Endothelial cell of umbilical vein (primary cell): Measurements from ENCODE around the gene PLXNB3. TPM values are rescaled to one million over a fixed set of nuclear protein-coding genes. Genes with fewer than 3 reads are reported as not detected.

ENCODE experiments used
- BruUV-seq: library from RNA; stranded (reverse); fragments of 400-500 nt; replicated peaks from 2 replicates; lab custom pipeline; 2021; lab: Mats Ljungman, UMichigan
- CTCF ChIA-PET: fragments of 300-600, 350-600 bp; sonication (Branson Sonifier 250); formaldehyde crosslinking; loops from one replicate; lab custom pipeline; 2021; ENCODE audit warnings: antibody characterized with exemption, inconsistent platforms; lab: Charles Lee
- POLR2A ChIA-PET: fragments of 300-600, 350-600 bp; sonication (Branson Sonifier 250); formaldehyde crosslinking; loops from one replicate; lab custom pipeline; 2021; ENCODE audit warnings: antibody characterized with exemption, inconsistent platforms; lab: Charles Lee
- DNase-seq: peaks from one replicate; pipeline ENCODE4 v3.0.0-alpha.2; 2011; ENCODE audit warnings: low read depth, low spot score
- FAIRE-seq: peaks from 2 replicates; lab custom pipeline; 2011; peaks lifted over from hg19 to GRCh38; lab: Jason Lieb, UNC
- H2AFZ ChIP-seq: 2 replicates; pipeline ENCODE4 v1.6.0; 2012; ENCODE audit warnings: low read depth, low read length, control low read depth, inconsistent platforms
- H3K27ac ChIP-seq: 2 replicates; pipeline ENCODE4 v1.5.1; 2011; ENCODE audit warnings: low read depth, mild to moderate bottlenecking, control low read depth, low read length, moderate library complexity; ENCODE audit not compliant: insufficient read depth
- H3K27me3 ChIP-seq, 2 experiments: 2 replicates each; pipeline versions ENCODE4 v1.6.0 to v1.6.1; 2011; ENCODE audit warnings: low read length in 2 of 2, mixed read lengths in 1 of 2; ENCODE audit not compliant: control insufficient read depth in 2 of 2, insufficient read depth in 2 of 2
- H3K36me3 ChIP-seq, 2 experiments: 2 replicates in 1 of 2; 3 replicates in 1 of 2; pipeline ENCODE4 v1.5.1; 2011; ENCODE audit warnings: low read length in 2 of 2, mild to moderate bottlenecking in 1 of 2, moderate library complexity in 1 of 2; ENCODE audit not compliant: control insufficient read depth in 2 of 2, insufficient read depth in 2 of 2; ENCODE audit errors: extremely low read depth in 1 of 2
- H3K4me1 ChIP-seq: 3 replicates; pipeline ENCODE4 v1.5.1; 2011; ENCODE audit warnings: mild to moderate bottlenecking, low read length; ENCODE audit not compliant: control insufficient read depth, insufficient read depth; ENCODE audit errors: extremely low read depth
- H3K4me2 ChIP-seq: 2 replicates; pipeline ENCODE4 v1.6.1; 2011; ENCODE audit warnings: low read length, control low read depth, mixed read lengths; ENCODE audit not compliant: insufficient read depth
- H3K4me3 ChIP-seq, 3 experiments: fragments of 200-600 bp in 1 of 3; sonication (generic), shearing (Covaris generic) in 1 of 3; replicated peaks in 1 of 3; 2 replicates each; pipeline ENCODE4 v1.5.1; 2011 to 2016; ENCODE audit warnings: control low read depth in 3 of 3, low read length in 3 of 3, mild to moderate bottlenecking in 2 of 3, inconsistent platforms in 1 of 3, low read depth in 1 of 3, moderate library complexity in 1 of 3; ENCODE audit not compliant: insufficient read depth in 1 of 3
- H3K79me2 ChIP-seq: 2 replicates; pipeline ENCODE4 v1.6.0; 2012; ENCODE audit warnings: low read length, inconsistent platforms; ENCODE audit not compliant: control insufficient read depth, insufficient read depth
- H3K9ac ChIP-seq: replicated peaks from 2 replicates; pipeline ENCODE3; 2011; ENCODE audit warnings: low read length, control low read depth; ENCODE audit not compliant: insufficient read depth; ENCODE audit errors: extremely low read depth
- H3K9me1 ChIP-seq: replicated peaks from 3 replicates; pipeline ENCODE4 v1.6.0; 2011; ENCODE audit warnings: mild to moderate bottlenecking, low read length; ENCODE audit not compliant: control insufficient read depth, insufficient read depth; ENCODE audit errors: extremely low read depth
- H3K9me3 ChIP-seq: replicated peaks from 2 replicates; pipeline ENCODE4 v1.5.1; 2012; ENCODE audit warnings: low read length, inconsistent platforms; ENCODE audit not compliant: control insufficient read depth, insufficient read depth
- H4K20me1 ChIP-seq: replicated peaks from 2 replicates; pipeline ENCODE3; 2011; ENCODE audit warnings: mild to moderate bottlenecking, low read length; ENCODE audit not compliant: control insufficient read depth, insufficient read depth; ENCODE audit errors: extremely low read depth
- EZH2 ChIP-seq: IDR thresholded peaks from 2 replicates; pipeline ENCODE4 v1.6.1; 2012; ENCODE audit warnings: borderline replicate concordance, low read depth, mild to moderate bottlenecking, moderate library complexity, low read length, inconsistent platforms; ENCODE audit not compliant: severe bottlenecking
- FOS ChIP-seq: IDR thresholded peaks from 2 replicates; pipeline ENCODE4 v1.6.1; 2011; ENCODE audit warnings: mild to moderate bottlenecking, low read length, moderate library complexity, borderline replicate concordance; ENCODE audit not compliant: insufficient read depth
- GATA2 ChIP-seq: IDR thresholded peaks from 2 replicates; pipeline ENCODE4 v1.7.0; 2011; ENCODE audit warnings: low read depth, mild to moderate bottlenecking, moderate library complexity, mixed read lengths, low read length; ENCODE audit not compliant: insufficient read length, insufficient read depth
- JUN ChIP-seq: IDR thresholded peaks from 2 replicates; pipeline ENCODE4 v1.6.1; 2011; ENCODE audit warnings: borderline replicate concordance, low read depth; ENCODE audit not compliant: insufficient read length, insufficient read depth
- MAX ChIP-seq: IDR thresholded peaks from 2 replicates; pipeline ENCODE4 v1.6.1; 2011; ENCODE audit not compliant: insufficient read depth, insufficient read length
- MYC ChIP-seq: IDR thresholded peaks from one replicate; pipeline ENCODE4 v1.6.1; 2011; ENCODE audit warnings: mild to moderate bottlenecking, low read depth, low read length
- POLR2A ChIP-seq: IDR thresholded peaks from 2 replicates; pipeline ENCODE4 v1.6.1; 2012; ENCODE audit warnings: low read depth, mild to moderate bottlenecking, control low read depth, low read length
- POLR2AphosphoS5 ChIP-seq: IDR thresholded peaks from 2 replicates; pipeline ENCODE4 v1.6.1; 2012; ENCODE audit warnings: low read depth, mild to moderate bottlenecking, control low read depth, low read length, moderate library complexity; ENCODE audit not compliant: insufficient read depth
- dilution Hi-C: fragments of 300-500 bp; cut with MboI; formaldehyde crosslinking; loops from one replicate; pipeline ENCODE4 v1.15.0; 2019; ENCODE audit warnings: low sequenced_read_pairs; ENCODE audit not compliant: extremely low pct_ligation_motif_present
- intact Hi-C: fragments of 100-400 bp; cut with micrococcal nuclease; formaldehyde crosslinking; loops from one replicate; pipeline ENCODE4 v1.10.0; 2022
- polyA plus RNA-seq, 4 experiments: library from polyadenylated mRNA; depleted of rRNA in 3 of 4; stranded (reverse) in 3 of 4; unstranded in 1 of 4; fragments of >200 nt; gene quantifications; 2 replicates each; pipeline versions ENCODE4 v1.2.1 to v1.2.3, GENCODE V29; 2011 to 2012; ENCODE audit warnings: missing spikeins in 1 of 4
- total RNA-seq: library from RNA; stranded (reverse); gene quantifications from 2 replicates; pipeline ENCODE4 v1.2.3, GENCODE V29; 2021
- TF ChIP-seq, protein P1 (sequence below), 2 donors: IDR thresholded peaks; 1 replicate in 1 of 2; 2 replicates in 1 of 2; pipeline ENCODE4 v1.5.1; 2011; ENCODE audit warnings: low read length in 2 of 2, mild to moderate bottlenecking in 2 of 2, moderate library complexity in 2 of 2, control low read depth in 1 of 2, inconsistent platforms in 1 of 2, low read depth in 1 of 2; ENCODE audit not compliant: insufficient read depth in 1 of 2; ENCODE audit errors: extremely low read depth in 1 of 2

Gene PLXNB3
- total and polyA plus RNA-seq, 2 donors (not counting 3 experiments of a cell fraction or from before 2014, with no cell fraction given): 19.0 to 31.4 TPM

DNA sequence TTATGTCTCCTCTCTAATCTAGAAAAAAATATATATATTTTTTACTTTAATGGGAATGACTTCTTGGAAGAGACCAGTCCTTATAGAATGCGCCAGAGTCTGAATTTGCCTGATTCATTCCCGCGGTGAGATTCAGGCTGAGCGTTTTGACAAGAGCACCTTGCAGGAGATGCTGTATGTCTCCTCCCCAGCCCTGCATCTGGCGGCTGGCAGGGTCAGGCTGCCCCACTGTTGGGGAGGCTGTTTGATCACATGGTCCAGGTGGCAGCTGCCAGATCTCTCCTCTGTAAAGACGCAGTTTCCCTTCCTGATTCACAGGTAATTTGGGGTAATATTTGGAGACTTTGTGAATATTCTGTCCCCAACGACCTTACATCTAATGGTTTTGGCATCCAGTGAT lies 56.6 kb downstream of the PLXNB3 start:
- dilution Hi-C loops: no loop called here
- no peaks in the 10 kb centered on the region for H3K9me3 ChIP-seq
- H4K20me1 ChIP-seq: no peaks in the 10 kb centered on the region
- no peaks in the 10 kb centered on the region for H3K9me1 ChIP-seq
- DNase-seq (no peak), FAIRE-seq (no peak)
- BruUV-seq: no TSS peak
- H3K4me2 ChIP-seq: no peak overlapping the region
- intact Hi-C loops: no loop called here
- ChIA-PET POLR2A (no interaction called here), CTCF (no interaction called here)
- H3K36me3 ChIP-seq: no peaks in the 10 kb centered on the region
- peaks cover 4% of the 10 kb centered on the region for H3K4me1 ChIP-seq
- H2AFZ ChIP-seq: no peak overlapping the region
- H3K79me2 ChIP-seq: no peaks in the 10 kb centered on the region
- H3K27me3 ChIP-seq: peaks cover 0 to 2% of the 10 kb centered on the region in 2 experiments
- no peak overlapping the region for H3K27ac ChIP-seq
- H3K4me3 ChIP-seq: no peak overlapping the region
- TF ChIP-seq MAX (no peak), JUN (no peak), EZH2 (no peak), GATA2 (no peak), POLR2A (no peak), POLR2AphosphoS5 (no peak), MYC (no peak), FOS (no peak)
- TF ChIP-seq, protein P1, sequence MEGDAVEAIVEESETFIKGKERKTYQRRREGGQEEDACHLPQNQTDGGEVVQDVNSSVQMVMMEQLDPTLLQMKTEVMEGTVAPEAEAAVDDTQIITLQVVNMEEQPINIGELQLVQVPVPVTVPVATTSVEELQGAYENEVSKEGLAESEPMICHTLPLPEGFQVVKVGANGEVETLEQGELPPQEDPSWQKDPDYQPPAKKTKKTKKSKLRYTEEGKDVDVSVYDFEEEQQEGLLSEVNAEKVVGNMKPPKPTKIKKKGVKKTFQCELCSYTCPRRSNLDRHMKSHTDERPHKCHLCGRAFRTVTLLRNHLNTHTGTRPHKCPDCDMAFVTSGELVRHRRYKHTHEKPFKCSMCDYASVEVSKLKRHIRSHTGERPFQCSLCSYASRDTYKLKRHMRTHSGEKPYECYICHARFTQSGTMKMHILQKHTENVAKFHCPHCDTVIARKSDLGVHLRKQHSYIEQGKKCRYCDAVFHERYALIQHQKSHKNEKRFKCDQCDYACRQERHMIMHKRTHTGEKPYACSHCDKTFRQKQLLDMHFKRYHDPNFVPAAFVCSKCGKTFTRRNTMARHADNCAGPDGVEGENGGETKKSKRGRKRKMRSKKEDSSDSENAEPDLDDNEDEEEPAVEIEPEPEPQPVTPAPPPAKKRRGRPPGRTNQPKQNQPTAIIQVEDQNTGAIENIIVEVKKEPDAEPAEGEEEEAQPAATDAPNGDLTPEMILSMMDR (IDR thresholded peaks at IDR 0.05; ENCODE audit: extremely low read depth in 1 of 2, insufficient read depth in 1 of 2, low read depth in 1 of 2, low read length in 2 of 2): no peak
- H3K9ac ChIP-seq: no peak overlapping the region
